ENCODE results near the gene LTBP4.

Gene LTBP4

GRCh38 chr19:40609561-40610395, 8.6 kb downstream of the LTBP4 start (continued):
- TF ChIP-seq ZNF571 (tag by site-specific recombination; IDR thresholded peaks at IDR 0.05) (no peak), ZNF214 (tag by site-specific recombination; IDR thresholded peaks at IDR 0.05; ENCODE audit: borderline replicate concordance) (no peak), BCL11A (tag by site-specific recombination; IDR thresholded peaks at IDR 0.05; ENCODE audit: low read depth) (peak; percentile 85), ZNF112 (tag by site-specific recombination; IDR thresholded peaks at IDR 0.05) (no peak), ZNF677 (tag by site-specific recombination; IDR thresholded peaks at IDR 0.05) (0 out of 2 replicates have a peak, but pooled peaks have one; percentile 14), ZBTB21 (tag by site-specific recombination; IDR thresholded peaks at IDR 0.05) (no peak), ZNF140 (tag by site-specific recombination; IDR thresholded peaks at IDR 0.05) (no peak), ZNF473 (tag by site-specific recombination; IDR thresholded peaks at IDR 0.05) (no peak), ZNF707 (tag by site-specific recombination; IDR thresholded peaks at IDR 0.05) (no peak; the same call in 1 of the 2 replicates), ZNF302 (tag by site-specific recombination; IDR thresholded peaks at IDR 0.05; ENCODE audit: low read depth) (no peak), MEIS1 (CRISPR knock-in tag; IDR thresholded peaks at IDR 0.05; ENCODE audit: borderline replicate concordance) (no peak), ZNF664 (tag by site-specific recombination; IDR thresholded peaks at IDR 0.05) (no peak), ZNF37A (tag by site-specific recombination; IDR thresholded peaks at IDR 0.05) (no peak), SP2 (tag by site-specific recombination; IDR thresholded peaks at IDR 0.05) (peak; percentile 97), ZNF324 (tag by site-specific recombination; IDR thresholded peaks at IDR 0.05) (no peak; the same call in 1 of the 2 replicates), PRDM10 (tag by site-specific recombination; IDR thresholded peaks at IDR 0.05) (peak; percentile 54), GLI4 (tag by site-specific recombination; IDR thresholded peaks at IDR 0.05) (no peak), HOXA7 (CRISPR knock-in tag; IDR thresholded peaks at IDR 0.05; ENCODE audit: borderline replicate concordance) (no peak), ZNF639 (tag by site-specific recombination; IDR thresholded peaks at IDR 0.05) (no peak), ZNF121 (tag by site-specific recombination; IDR thresholded peaks at IDR 0.05) (peak; percentile 22; the same call in 1 of the 2 replicates)
- TF ChIP-seq, protein P1, sequence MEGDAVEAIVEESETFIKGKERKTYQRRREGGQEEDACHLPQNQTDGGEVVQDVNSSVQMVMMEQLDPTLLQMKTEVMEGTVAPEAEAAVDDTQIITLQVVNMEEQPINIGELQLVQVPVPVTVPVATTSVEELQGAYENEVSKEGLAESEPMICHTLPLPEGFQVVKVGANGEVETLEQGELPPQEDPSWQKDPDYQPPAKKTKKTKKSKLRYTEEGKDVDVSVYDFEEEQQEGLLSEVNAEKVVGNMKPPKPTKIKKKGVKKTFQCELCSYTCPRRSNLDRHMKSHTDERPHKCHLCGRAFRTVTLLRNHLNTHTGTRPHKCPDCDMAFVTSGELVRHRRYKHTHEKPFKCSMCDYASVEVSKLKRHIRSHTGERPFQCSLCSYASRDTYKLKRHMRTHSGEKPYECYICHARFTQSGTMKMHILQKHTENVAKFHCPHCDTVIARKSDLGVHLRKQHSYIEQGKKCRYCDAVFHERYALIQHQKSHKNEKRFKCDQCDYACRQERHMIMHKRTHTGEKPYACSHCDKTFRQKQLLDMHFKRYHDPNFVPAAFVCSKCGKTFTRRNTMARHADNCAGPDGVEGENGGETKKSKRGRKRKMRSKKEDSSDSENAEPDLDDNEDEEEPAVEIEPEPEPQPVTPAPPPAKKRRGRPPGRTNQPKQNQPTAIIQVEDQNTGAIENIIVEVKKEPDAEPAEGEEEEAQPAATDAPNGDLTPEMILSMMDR (tag by site-specific recombination; IDR thresholded peaks at IDR 0.05), result no peak
- TF ChIP-seq, protein P2, sequence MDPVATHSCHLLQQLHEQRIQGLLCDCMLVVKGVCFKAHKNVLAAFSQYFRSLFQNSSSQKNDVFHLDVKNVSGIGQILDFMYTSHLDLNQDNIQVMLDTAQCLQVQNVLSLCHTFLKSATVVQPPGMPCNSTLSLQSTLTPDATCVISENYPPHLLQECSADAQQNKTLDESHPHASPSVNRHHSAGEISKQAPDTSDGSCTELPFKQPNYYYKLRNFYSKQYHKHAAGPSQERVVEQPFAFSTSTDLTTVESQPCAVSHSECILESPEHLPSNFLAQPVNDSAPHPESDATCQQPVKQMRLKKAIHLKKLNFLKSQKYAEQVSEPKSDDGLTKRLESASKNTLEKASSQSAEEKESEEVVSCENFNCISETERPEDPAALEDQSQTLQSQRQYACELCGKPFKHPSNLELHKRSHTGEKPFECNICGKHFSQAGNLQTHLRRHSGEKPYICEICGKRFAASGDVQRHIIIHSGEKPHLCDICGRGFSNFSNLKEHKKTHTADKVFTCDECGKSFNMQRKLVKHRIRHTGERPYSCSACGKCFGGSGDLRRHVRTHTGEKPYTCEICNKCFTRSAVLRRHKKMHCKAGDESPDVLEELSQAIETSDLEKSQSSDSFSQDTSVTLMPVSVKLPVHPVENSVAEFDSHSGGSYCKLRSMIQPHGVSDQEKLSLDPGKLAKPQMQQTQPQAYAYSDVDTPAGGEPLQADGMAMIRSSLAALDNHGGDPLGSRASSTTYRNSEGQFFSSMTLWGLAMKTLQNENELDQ (tag by site-specific recombination; IDR thresholded peaks at IDR 0.05; ENCODE audit: low read depth), result no peak
- TF ChIP-seq, protein P3, sequence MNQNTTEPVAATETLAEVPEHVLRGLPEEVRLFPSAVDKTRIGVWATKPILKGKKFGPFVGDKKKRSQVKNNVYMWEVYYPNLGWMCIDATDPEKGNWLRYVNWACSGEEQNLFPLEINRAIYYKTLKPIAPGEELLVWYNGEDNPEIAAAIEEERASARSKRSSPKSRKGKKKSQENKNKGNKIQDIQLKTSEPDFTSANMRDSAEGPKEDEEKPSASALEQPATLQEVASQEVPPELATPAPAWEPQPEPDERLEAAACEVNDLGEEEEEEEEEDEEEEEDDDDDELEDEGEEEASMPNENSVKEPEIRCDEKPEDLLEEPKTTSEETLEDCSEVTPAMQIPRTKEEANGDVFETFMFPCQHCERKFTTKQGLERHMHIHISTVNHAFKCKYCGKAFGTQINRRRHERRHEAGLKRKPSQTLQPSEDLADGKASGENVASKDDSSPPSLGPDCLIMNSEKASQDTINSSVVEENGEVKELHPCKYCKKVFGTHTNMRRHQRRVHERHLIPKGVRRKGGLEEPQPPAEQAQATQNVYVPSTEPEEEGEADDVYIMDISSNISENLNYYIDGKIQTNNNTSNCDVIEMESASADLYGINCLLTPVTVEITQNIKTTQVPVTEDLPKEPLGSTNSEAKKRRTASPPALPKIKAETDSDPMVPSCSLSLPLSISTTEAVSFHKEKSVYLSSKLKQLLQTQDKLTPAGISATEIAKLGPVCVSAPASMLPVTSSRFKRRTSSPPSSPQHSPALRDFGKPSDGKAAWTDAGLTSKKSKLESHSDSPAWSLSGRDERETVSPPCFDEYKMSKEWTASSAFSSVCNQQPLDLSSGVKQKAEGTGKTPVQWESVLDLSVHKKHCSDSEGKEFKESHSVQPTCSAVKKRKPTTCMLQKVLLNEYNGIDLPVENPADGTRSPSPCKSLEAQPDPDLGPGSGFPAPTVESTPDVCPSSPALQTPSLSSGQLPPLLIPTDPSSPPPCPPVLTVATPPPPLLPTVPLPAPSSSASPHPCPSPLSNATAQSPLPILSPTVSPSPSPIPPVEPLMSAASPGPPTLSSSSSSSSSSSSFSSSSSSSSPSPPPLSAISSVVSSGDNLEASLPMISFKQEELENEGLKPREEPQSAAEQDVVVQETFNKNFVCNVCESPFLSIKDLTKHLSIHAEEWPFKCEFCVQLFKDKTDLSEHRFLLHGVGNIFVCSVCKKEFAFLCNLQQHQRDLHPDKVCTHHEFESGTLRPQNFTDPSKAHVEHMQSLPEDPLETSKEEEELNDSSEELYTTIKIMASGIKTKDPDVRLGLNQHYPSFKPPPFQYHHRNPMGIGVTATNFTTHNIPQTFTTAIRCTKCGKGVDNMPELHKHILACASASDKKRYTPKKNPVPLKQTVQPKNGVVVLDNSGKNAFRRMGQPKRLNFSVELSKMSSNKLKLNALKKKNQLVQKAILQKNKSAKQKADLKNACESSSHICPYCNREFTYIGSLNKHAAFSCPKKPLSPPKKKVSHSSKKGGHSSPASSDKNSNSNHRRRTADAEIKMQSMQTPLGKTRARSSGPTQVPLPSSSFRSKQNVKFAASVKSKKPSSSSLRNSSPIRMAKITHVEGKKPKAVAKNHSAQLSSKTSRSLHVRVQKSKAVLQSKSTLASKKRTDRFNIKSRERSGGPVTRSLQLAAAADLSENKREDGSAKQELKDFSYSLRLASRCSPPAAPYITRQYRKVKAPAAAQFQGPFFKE (tag by site-specific recombination; IDR thresholded peaks at IDR 0.05; ENCODE audit: borderline replicate concordance), result no peak
